ENCODE data around the gene MAGEF1.

Gene MAGEF1

GRCh38 chr3:184739594-184740505 lies 28.0 kb upstream of the MAGEF1 start:
- H3K9me3 ChIP-seq (ENCODE audit: insufficient read depth, low read depth, low read length), result no peaks in the 10 kb centered on the region
- no peak overlapping the region for H3K4me3 ChIP-seq (ENCODE audit: low read length)
- no peaks in the 10 kb centered on the region; the same call in 1 of the 2 replicates for H3K4me1 ChIP-seq (ENCODE audit: insufficient read depth, low read length)
- H3K27me3 ChIP-seq (ENCODE audit: insufficient read depth, low read length), result no peaks in the 10 kb centered on the region
- H3K36me3 ChIP-seq (ENCODE audit: insufficient read depth, low read depth, low read length), result no peaks in the 10 kb centered on the region
- H3K9ac ChIP-seq (ENCODE audit: low read depth, low read length), result no peak overlapping the region
- no peak overlapping the region for H3K27ac ChIP-seq (ENCODE audit: low read length)

GRCh38 chr3:184738982-184739381 lies 27.1 kb upstream of the MAGEF1 start:
- Histone ChIP-seq H3K27me3 (ENCODE audit: insufficient read depth, low read length) (no peaks in the 10 kb centered on the region), H3K9ac (ENCODE audit: low read depth, low read length) (no peak overlapping the region), H3K27ac (ENCODE audit: low read length) (no peak overlapping the region), H3K4me1 (ENCODE audit: insufficient read depth, low read length) (no peaks in the 10 kb centered on the region; the same call in 1 of the 2 replicates), H3K4me3 (ENCODE audit: low read length) (no peak overlapping the region), H3K9me3 (ENCODE audit: insufficient read depth, low read depth, low read length) (no peaks in the 10 kb centered on the region), H3K36me3 (ENCODE audit: insufficient read depth, low read depth, low read length) (no peaks in the 10 kb centered on the region)

- no peak overlapping the region for H3K27ac ChIP-seq (ENCODE audit: low read length)
These were observed 26.6 kb upstream of the MAGEF1 start for GRCh38 chr3:184738506-184738890.

GRCh38 chr3:184737641-184738505 lies 26.0 kb upstream of the MAGEF1 start:
- H3K27ac ChIP-seq (ENCODE audit: low read length), result no peak overlapping the region
- no peaks in the 10 kb centered on the region for H3K27me3 ChIP-seq (ENCODE audit: insufficient read depth, low read length)
- no peaks in the 10 kb centered on the region for H3K36me3 ChIP-seq (ENCODE audit: insufficient read depth, low read depth, low read length)
- no peaks in the 10 kb centered on the region for H3K9me3 ChIP-seq (ENCODE audit: insufficient read depth, low read depth, low read length)
- H3K4me1 ChIP-seq (ENCODE audit: insufficient read depth, low read length), result no peaks in the 10 kb centered on the region; the same call in 1 of the 2 replicates
- H3K9ac ChIP-seq (ENCODE audit: low read depth, low read length), result no peak overlapping the region
- H3K4me3 ChIP-seq (ENCODE audit: low read length), result no peak overlapping the region

More at GRCh38 chr3:184738506-184738890, 26.6 kb upstream of the MAGEF1 start:
- no peaks in the 10 kb centered on the region; the same call in 1 of the 2 replicates for H3K4me1 ChIP-seq (ENCODE audit: insufficient read depth, low read length)
- no peaks in the 10 kb centered on the region for H3K9me3 ChIP-seq (ENCODE audit: insufficient read depth, low read depth, low read length)
- no peaks in the 10 kb centered on the region for H3K36me3 ChIP-seq (ENCODE audit: insufficient read depth, low read depth, low read length)
- no peak overlapping the region for H3K4me3 ChIP-seq (ENCODE audit: low read length)
- H3K27me3 ChIP-seq (ENCODE audit: insufficient read depth, low read length), result no peaks in the 10 kb centered on the region
- no peak overlapping the region for H3K9ac ChIP-seq (ENCODE audit: low read depth, low read length)

- Histone ChIP-seq H3K9ac (ENCODE audit: low read depth, low read length) (no peak overlapping the region), H3K4me3 (ENCODE audit: low read length) (no peak overlapping the region), H3K9me3 (ENCODE audit: insufficient read depth, low read depth, low read length) (no peaks in the 10 kb centered on the region), H3K36me3 (ENCODE audit: insufficient read depth, low read depth, low read length) (no peaks in the 10 kb centered on the region), H3K27me3 (ENCODE audit: insufficient read depth, low read length) (no peaks in the 10 kb centered on the region), H3K27ac (ENCODE audit: low read length) (no peak overlapping the region), H3K4me1 (ENCODE audit: insufficient read depth, low read length) (no peaks in the 10 kb centered on the region; the same call in 1 of the 2 replicates)
These were observed 25.2 kb upstream of the MAGEF1 start for GRCh38 chr3:184737063-184737462.

GRCh38 chr3:184734903-184735701 lies 23.2 kb upstream of the MAGEF1 start:
- H3K4me3 ChIP-seq (ENCODE audit: low read length), result no peak overlapping the region
- no peaks in the 10 kb centered on the region for H3K9me3 ChIP-seq (ENCODE audit: insufficient read depth, low read depth, low read length)
- no peak overlapping the region for H3K9ac ChIP-seq (ENCODE audit: low read depth, low read length)
- no peak overlapping the region for H3K27ac ChIP-seq (ENCODE audit: low read length)
- H3K27me3 ChIP-seq (ENCODE audit: insufficient read depth, low read length), result no peaks in the 10 kb centered on the region; the same call in 1 of the 2 replicates
- H3K4me1 ChIP-seq (ENCODE audit: insufficient read depth, low read length), result no peaks in the 10 kb centered on the region
- H3K36me3 ChIP-seq (ENCODE audit: insufficient read depth, low read depth, low read length), result no peaks in the 10 kb centered on the region

GRCh38 chr3:184733971-184734608 lies 22.2 kb upstream of the MAGEF1 start:
- Histone ChIP-seq H3K4me3 (ENCODE audit: low read length) (no peak overlapping the region), H3K36me3 (ENCODE audit: insufficient read depth, low read depth, low read length) (no peaks in the 10 kb centered on the region), H3K27ac (ENCODE audit: low read length) (no peak overlapping the region), H3K27me3 (ENCODE audit: insufficient read depth, low read length) (no peaks in the 10 kb centered on the region; the same call in 1 of the 2 replicates), H3K9ac (ENCODE audit: low read depth, low read length) (no peak overlapping the region), H3K9me3 (ENCODE audit: insufficient read depth, low read depth, low read length) (no peaks in the 10 kb centered on the region), H3K4me1 (ENCODE audit: insufficient read depth, low read length) (no peaks in the 10 kb centered on the region)

- Histone ChIP-seq H3K36me3 (ENCODE audit: insufficient read depth, low read depth, low read length) (no peaks in the 10 kb centered on the region), H3K27ac (ENCODE audit: low read length) (no peak overlapping the region), H3K9ac (ENCODE audit: low read depth, low read length) (no peak overlapping the region), H3K4me1 (ENCODE audit: insufficient read depth, low read length) (no peaks in the 10 kb centered on the region), H3K9me3 (ENCODE audit: insufficient read depth, low read depth, low read length) (no peaks in the 10 kb centered on the region), H3K4me3 (ENCODE audit: low read length) (no peak overlapping the region), H3K27me3 (ENCODE audit: insufficient read depth, low read length) (no peaks in the 10 kb centered on the region; the same call in 1 of the 2 replicates)
These were observed 21.3 kb upstream of the MAGEF1 start for GRCh38 chr3:184733181-184733580.

- Histone ChIP-seq H3K27me3 (ENCODE audit: insufficient read depth, low read length) (no peaks in the 10 kb centered on the region; the same call in 1 of the 2 replicates), H3K36me3 (ENCODE audit: insufficient read depth, low read depth, low read length) (no peaks in the 10 kb centered on the region), H3K9me3 (ENCODE audit: insufficient read depth, low read depth, low read length) (no peaks in the 10 kb centered on the region), H3K4me1 (ENCODE audit: insufficient read depth, low read length) (no peaks in the 10 kb centered on the region), H3K4me3 (ENCODE audit: low read length) (no peak overlapping the region), H3K27ac (ENCODE audit: low read length) (no peak overlapping the region), H3K9ac (ENCODE audit: low read depth, low read length) (no peak overlapping the region)
These were observed 20.1 kb upstream of the MAGEF1 start for GRCh38 chr3:184731786-184732537.

- Histone ChIP-seq H3K9me3 (ENCODE audit: insufficient read depth, low read depth, low read length) (no peaks in the 10 kb centered on the region), H3K4me1 (ENCODE audit: insufficient read depth, low read length) (no peaks in the 10 kb centered on the region), H3K9ac (ENCODE audit: low read depth, low read length) (no peak overlapping the region), H3K36me3 (ENCODE audit: insufficient read depth, low read depth, low read length) (no peaks in the 10 kb centered on the region), H3K27ac (ENCODE audit: low read length) (no peak overlapping the region), H3K27me3 (ENCODE audit: insufficient read depth, low read length) (no peaks in the 10 kb centered on the region; the same call in 1 of the 2 replicates), H3K4me3 (ENCODE audit: low read length) (no peak overlapping the region)
These were observed 19.1 kb upstream of the MAGEF1 start for GRCh38 chr3:184730924-184731323.
